Common myeloid progenitor, CD34-positive (primary cell): ENCODE data around the gene CTBP2.

ENCODE experiments used
- CTCF ChIA-PET: fragments of 350-600 bp; sonication (Branson Sonifier 250); formaldehyde crosslinking; loops from one replicate; lab custom pipeline; 2021; ENCODE audit warnings: antibody characterized with exemption; lab: Charles Lee
- POLR2A ChIA-PET: fragments of 350-600 bp; sonication (Branson Sonifier 250); formaldehyde crosslinking; loops from one replicate; lab custom pipeline; 2021; ENCODE audit warnings: antibody characterized with exemption; lab: Charles Lee
- DNase-seq, 3 donors: peaks; one replicate each; pipeline versions ENCODE4 v3.0.0 to v3.0.0-alpha.2; 2013
- H3K27ac ChIP-seq, 2 experiments: 1 replicate in 1 of 2; 2 replicates in 1 of 2; pipeline ENCODE4 v1.7.0; 2013; ENCODE audit warnings: inconsistent platforms in 2 of 2, low read length in 2 of 2, mild to moderate bottlenecking in 2 of 2, low read depth in 1 of 2, moderate library complexity in 1 of 2; ENCODE audit not compliant: severe bottlenecking in 2 of 2, insufficient read depth in 1 of 2, poor library complexity in 1 of 2
- H3K27me3 ChIP-seq, 5 experiments: replicated peaks in 2 of 5; 1 replicate in 3 of 5; 2 replicates in 2 of 5; pipeline versions ENCODE4 v1.6.1 to v1.7.0; 2013; ENCODE audit warnings: low read length in 4 of 5, mild to moderate bottlenecking in 2 of 5, moderate library complexity in 2 of 5, inconsistent platforms in 1 of 5; ENCODE audit not compliant: insufficient read depth in 5 of 5, control insufficient read depth in 4 of 5
- H3K36me3 ChIP-seq, 4 experiments: 1 replicate in 2 of 4; 2 replicates in 2 of 4; pipeline versions ENCODE4 v1.6.1 to v1.7.0; 2013; ENCODE audit warnings: low read length in 3 of 4, control low read depth in 1 of 4, mild to moderate bottlenecking in 1 of 4; ENCODE audit not compliant: control insufficient read depth in 4 of 4, insufficient read depth in 4 of 4
- H3K4me1 ChIP-seq, 4 experiments: 1 replicate in 3 of 4; 2 replicates in 1 of 4; pipeline versions ENCODE4 v1.6.1 to v1.7.1; 2013; ENCODE audit warnings: low read length in 3 of 4, mild to moderate bottlenecking in 3 of 4, control low read depth in 1 of 4, inconsistent platforms in 1 of 4, moderate library complexity in 1 of 4; ENCODE audit not compliant: control insufficient read depth in 4 of 4, insufficient read depth in 4 of 4; ENCODE audit errors: control extremely low read depth in 1 of 4
- H3K4me3 ChIP-seq, 7 experiments: 1 replicate in 4 of 7; 2 replicates in 3 of 7; pipeline versions ENCODE4 v1.5.1 to v1.7.0; 2013; ENCODE audit warnings: mild to moderate bottlenecking in 7 of 7, low read length in 6 of 7, moderate library complexity in 6 of 7, inconsistent platforms in 2 of 7, low read depth in 2 of 7, control low read depth in 1 of 7; ENCODE audit not compliant: insufficient read depth in 4 of 7, control insufficient read depth in 1 of 7; ENCODE audit errors: extremely low read depth in 1 of 7
- H3K9me3 ChIP-seq, 5 experiments: 1 replicate in 4 of 5; 2 replicates in 1 of 5; pipeline versions ENCODE4 v1.6.1 to v1.7.1; 2013; ENCODE audit warnings: low read length in 4 of 5, mild to moderate bottlenecking in 2 of 5, inconsistent platforms in 1 of 5, low read depth in 1 of 5, moderate library complexity in 1 of 5; ENCODE audit not compliant: control insufficient read depth in 4 of 5, insufficient read depth in 2 of 5; ENCODE audit errors: control extremely low read depth in 1 of 5
- WGBS: methylation state at CpG from one replicate; pipeline ENCODE4 v1.1.5; 2013; ENCODE audit not compliant: insufficient coverage; 5-methylcytosine and 5-hydroxymethylcytosine counted together

The CTBP2 gene

DNA sequence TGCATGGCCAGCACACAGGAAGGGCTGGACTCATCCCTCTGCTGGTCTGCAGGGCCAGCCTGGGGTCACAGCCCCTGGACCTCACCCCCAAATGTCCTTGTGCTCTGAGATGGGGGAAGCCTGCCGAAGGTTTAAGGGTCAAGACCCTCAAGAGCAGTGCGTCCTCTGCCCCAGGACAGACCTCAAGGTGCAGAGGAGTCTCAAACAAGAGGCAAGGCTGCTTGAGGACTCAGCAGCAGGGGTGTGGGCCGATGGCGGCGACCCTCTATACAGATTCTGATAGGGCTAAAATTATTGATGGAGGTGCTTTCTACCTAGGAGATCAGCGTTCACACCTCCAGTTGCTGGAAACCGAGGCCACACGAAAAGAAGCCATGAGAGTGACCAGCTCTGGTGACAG, 137.7 kb downstream of the CTBP2 start:
- Histone ChIP-seq H3K27me3 (no peaks in the 10 kb centered on the region), H3K4me3 (no peak overlapping the region), H3K27ac (no peak overlapping the region), H3K9me3 (peaks cover 0 to 7% (median 0%) of the 10 kb centered on the region in 5 experiments), H3K4me1 (peaks cover 0 to 15% (median 13%) of the 10 kb centered on the region in 4 experiments), H3K36me3 (peaks cover 0 to 66% (median 40%) of the 10 kb centered on the region in 4 experiments)
- POLR2A ChIA-PET = no interaction called here
- no peak for DNase-seq
- WGBS = 100% methylated on average over 6 of the region's 8 CpGs
- CTCF ChIA-PET = interaction anchor here (1.1 kb wide), 1 partner anchor 13 kb away, joined by 3 read pairs; no protein-coding TSS in a partner anchor

DNA sequence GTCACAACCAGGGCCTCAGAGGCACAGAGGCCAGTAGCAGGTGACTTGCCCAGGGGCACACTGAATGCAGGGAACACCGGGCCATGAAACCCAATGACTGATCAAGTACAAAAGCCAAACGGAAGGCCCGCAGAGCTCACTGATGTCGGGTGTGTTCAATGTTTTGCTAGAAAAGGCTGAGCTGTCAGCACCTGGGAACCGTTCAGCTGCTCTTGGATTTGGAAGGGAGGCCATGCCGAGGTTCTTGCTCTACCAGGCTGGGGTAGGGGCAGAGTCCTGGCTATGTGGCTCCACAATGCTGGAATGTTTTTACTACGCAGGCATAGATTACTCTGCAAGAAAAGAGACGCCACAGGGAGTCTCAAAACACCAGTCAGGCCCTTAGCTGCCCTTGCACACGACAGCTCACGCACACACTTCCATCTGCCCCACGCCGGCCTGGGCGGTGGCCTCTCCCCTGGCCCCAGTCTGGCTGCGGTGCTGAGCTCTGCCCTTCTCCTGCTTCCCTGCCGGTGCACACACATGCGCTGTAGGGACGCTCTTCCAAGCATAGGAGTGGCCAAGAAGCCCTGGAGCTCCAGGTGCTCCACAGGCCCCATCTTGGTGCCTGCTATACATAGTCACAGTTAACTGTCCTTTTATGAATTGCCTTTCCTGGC, 138.5 kb downstream of the CTBP2 start:
- WGBS = 91% methylated on average over 17 of the region's 17 CpGs
- Histone ChIP-seq H3K9me3 (peaks cover 0 to 7% (median 0%) of the 10 kb centered on the region in 5 experiments), H3K4me3 (no peak overlapping the region), H3K36me3 (peaks cover 3 to 62% (median 39%) of the 10 kb centered on the region in 4 experiments), H3K27me3 (no peaks in the 10 kb centered on the region), H3K27ac (no peak overlapping the region), H3K4me1 (peaks cover 0 to 16% (median 13%) of the 10 kb centered on the region in 4 experiments)
- ChIA-PET POLR2A (no interaction called here), CTCF (interaction anchor here (0.7 to 1.1 kb wide), 2 partner anchors 12 to 26 kb away, joined by 3 to 4 read pairs; no protein-coding TSS in a partner anchor)
- no peak for DNase-seq

DNA sequence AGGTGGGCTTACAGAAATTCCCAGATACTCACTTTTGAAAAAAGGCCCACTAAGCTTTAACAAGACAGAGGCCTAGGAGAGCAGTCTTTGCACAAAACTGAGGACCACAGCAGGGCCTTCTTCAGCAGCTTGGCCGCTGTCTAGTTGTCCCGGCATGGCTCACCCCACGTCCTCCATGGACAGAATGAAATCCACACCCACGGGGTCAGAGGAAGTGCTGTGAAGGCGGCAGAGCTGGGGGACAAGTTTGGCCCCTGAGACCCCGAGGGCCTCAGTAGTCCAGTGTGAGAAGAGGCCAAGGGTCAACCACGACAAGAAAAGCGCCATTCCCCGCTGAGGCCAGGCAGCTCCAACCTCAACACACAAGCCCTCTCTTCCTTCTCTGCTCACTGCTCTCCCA, 139.5 kb downstream of the CTBP2 start:
- no peaks in the 10 kb centered on the region for H3K27me3 ChIP-seq
- no peak overlapping the region for H3K27ac ChIP-seq
- H3K9me3 ChIP-seq = peaks cover 0 to 7% (median 0%) of the 10 kb centered on the region in 5 experiments
- CTCF ChIA-PET = interaction anchor here (1.2 to 1.7 kb wide), 3 partner anchors 9 to 28 kb away, joined by 3 to 4 read pairs (median 4); no protein-coding TSS in a partner anchor
- POLR2A ChIA-PET = no interaction called here
- peaks cover 0 to 16% (median 13%) of the 10 kb centered on the region in 4 experiments for H3K4me1 ChIP-seq
- H3K4me3 ChIP-seq = no peak overlapping the region
- no peak for DNase-seq
- H3K36me3 ChIP-seq = peaks cover 3 to 54% (median 34%) of the 10 kb centered on the region in 4 experiments
- 91% methylated on average over 8 of the region's 9 CpGs for WGBS

DNA sequence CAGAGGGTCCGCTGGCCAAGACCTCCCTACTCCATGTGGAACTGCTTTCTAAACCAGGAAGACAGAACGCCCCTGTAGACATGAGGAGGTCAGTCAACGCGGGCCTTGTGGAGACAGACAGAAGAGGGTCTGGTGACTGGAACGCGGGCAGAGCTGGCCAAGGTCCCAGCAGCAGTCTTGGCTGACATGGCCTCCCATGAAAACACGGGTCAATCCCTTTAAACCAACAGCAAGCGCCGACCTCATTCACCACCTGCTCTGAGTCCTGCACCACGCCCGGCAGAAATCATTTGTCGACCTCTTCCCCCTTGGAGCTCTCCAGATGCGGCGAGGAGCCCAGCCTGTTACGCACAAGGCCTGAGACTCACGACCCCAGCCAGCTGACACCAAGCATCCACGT, 140.0 kb downstream of the CTBP2 start:
- Histone ChIP-seq H3K4me1 (peaks cover 0 to 21% (median 18%) of the 10 kb centered on the region in 4 experiments), H3K36me3 (peaks cover 3 to 50% (median 30%) of the 10 kb centered on the region in 4 experiments), H3K27ac (no peak overlapping the region), H3K27me3 (no peaks in the 10 kb centered on the region), H3K9me3 (peaks cover 0 to 7% (median 0%) of the 10 kb centered on the region in 5 experiments), H3K4me3 (no peak overlapping the region)
- WGBS = 92% methylated on average over 14 of the region's 17 CpGs
- ChIA-PET CTCF (interaction anchor here (0.9 to 1.9 kb wide), 5 partner anchors 10 to 28 kb away, joined by 3 to 4 read pairs (median 4); no protein-coding TSS in a partner anchor), POLR2A (no interaction called here)
- no peak for DNase-seq

DNA sequence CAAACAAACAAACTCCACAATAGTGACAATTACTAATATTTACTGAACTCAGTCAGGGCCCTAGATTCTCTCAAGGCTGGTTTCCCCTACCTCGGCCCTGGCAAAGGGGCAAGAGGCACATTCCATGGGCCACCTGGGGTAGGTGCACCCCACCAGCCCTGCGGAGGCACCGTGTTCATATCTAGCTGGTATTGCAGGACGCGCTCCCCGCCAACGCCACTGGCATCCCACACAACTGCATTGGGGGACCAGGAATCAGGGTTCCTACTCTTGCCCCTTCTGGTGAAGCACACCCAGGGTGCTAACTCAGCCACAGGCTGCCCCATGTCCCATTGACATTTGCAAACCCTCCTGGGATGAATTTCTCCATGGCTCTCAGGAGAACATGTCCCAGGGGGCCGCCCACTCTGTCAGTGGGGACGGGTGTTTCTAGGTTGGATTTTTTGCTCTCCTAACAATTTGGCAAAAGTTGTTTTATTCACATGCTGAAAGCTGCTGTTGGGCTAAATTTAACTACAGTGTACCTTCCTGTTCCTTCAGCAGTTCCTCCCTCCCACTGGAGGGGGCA, 141.7 kb downstream of the CTBP2 start:
- Histone ChIP-seq H3K4me3 (peak overlapping the region in 1 of 7 experiments; percentile 54), H3K36me3 (peaks cover 3 to 47% (median 26%) of the 10 kb centered on the region in 4 experiments), H3K27me3 (no peaks in the 10 kb centered on the region), H3K27ac (peak overlapping the region in 1 of 2 experiments; percentile 9), H3K4me1 (peaks cover 3 to 33% (median 25%) of the 10 kb centered on the region in 4 experiments), H3K9me3 (peaks cover 0 to 7% (median 0%) of the 10 kb centered on the region in 5 experiments)
- 48% methylated on average over 6 of the region's 9 CpGs for WGBS
- peak; percentile 10 to 43 (median 35) for DNase-seq
- ChIA-PET CTCF (interaction anchor here (0.7 to 1.9 kb wide), 2 partner anchors 8 to 10 kb away, joined by 3 to 4 read pairs; no protein-coding TSS in a partner anchor), POLR2A (no interaction called here)

DNA sequence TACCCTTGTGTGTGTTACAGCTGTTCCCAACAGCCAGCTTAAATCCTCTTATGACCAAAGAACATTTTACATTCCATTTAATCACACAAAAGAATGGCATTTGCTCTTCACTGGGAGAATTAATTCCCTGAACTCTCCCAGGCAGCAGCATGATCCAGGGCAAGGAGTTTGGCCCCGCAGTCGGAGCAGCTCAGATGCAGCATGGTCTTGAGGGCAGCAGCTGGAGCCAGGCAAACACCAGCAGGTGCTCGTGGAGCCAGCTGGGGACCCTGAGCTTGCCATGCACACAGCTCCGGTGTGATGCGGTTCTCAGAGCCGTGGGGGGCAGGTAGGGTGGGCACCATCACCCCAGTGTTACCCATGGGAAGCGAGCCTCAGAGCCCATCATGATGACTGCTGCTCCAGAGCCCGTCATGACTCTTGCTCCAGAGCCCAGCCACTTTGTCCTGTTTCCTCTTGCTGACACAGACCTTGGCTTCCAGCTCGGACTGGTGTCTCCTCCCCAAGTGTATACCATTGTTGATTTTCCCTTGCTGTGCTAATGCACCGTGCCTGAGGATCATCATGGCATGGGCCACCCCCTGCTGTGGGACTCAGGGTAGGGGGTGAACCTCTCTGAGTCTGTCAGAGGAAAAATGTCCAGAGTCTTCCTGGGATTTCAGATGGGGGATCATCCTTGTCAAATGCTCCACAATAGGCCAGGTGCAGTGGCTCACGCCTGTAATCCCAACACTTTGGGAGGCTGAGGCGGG, 142.6 kb downstream of the CTBP2 start:
- H3K36me3 ChIP-seq = peaks cover 3 to 46% (median 22%) of the 10 kb centered on the region in 4 experiments
- CTCF ChIA-PET = interaction anchor here (1.0 kb wide), 1 partner anchor 30 kb away, joined by 4 read pairs; no protein-coding TSS in a partner anchor

More for the DNA sequence above, 142.6 kb downstream of the CTBP2 start:
- 96% methylated on average over 10 of the region's 12 CpGs for WGBS
- no peaks in the 10 kb centered on the region for H3K27me3 ChIP-seq
- POLR2A ChIA-PET = no interaction called here
- no peak overlapping the region for H3K4me3 ChIP-seq
- peaks cover 3 to 33% (median 25%) of the 10 kb centered on the region in 4 experiments for H3K4me1 ChIP-seq
- H3K9me3 ChIP-seq = peaks cover 0 to 7% (median 0%) of the 10 kb centered on the region in 5 experiments
- DNase-seq = no peak
- no peak overlapping the region for H3K27ac ChIP-seq
